Esophagus muscularis mucosa (tissue), 4 donors: ENCODE data around the gene PLXDC1.

ENCODE experiments used
- EP300 ChIP-seq: sonication (generic); formaldehyde crosslinking; IDR thresholded peaks from one replicate; pipeline ENCODE4 v1.6.1; 2017; ENCODE audit warnings: antibody characterized with exemption
- POLR2A ChIP-seq: fragments of 450-650 bp; IDR thresholded peaks from one replicate; pipeline ENCODE4 v1.6.1; 2017; ENCODE audit warnings: antibody characterized with exemption, moderate library complexity, mild to moderate bottlenecking, low read depth
- TF ChIP-seq, protein P1 (sequence below), 3 experiments: fragments of 200-600 bp in 2 of 3; fragments of 450-650 bp in 1 of 3; sonication (generic) in 2 of 3; IDR thresholded peaks; one replicate each; pipeline ENCODE4 v1.5.1; 2017 to 2019; ENCODE audit warnings: antibody characterized with exemption in 3 of 3, mild to moderate bottlenecking in 2 of 3, moderate library complexity in 1 of 3

DNA sequence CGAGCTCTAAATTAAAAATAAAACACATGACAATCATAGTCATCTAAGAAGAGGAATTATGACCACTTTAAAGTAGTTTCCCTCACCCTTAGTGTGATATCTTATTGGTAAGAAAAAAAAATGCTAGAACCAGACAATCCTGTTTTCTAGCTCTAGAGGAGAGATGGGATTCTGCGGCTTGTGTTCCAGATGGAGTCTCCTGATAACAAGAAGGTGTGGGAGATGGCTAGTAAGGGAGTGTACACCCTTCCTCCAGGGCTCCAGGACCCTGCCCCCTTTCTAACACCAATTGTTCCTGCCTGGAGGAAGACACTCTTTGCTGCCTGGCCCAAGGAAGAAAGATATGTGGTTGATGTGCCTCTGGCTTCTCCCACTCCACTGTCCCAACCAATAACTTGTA lies 115.4 kb downstream of the PLXDC1 start:
- TF ChIP-seq, protein P1, sequence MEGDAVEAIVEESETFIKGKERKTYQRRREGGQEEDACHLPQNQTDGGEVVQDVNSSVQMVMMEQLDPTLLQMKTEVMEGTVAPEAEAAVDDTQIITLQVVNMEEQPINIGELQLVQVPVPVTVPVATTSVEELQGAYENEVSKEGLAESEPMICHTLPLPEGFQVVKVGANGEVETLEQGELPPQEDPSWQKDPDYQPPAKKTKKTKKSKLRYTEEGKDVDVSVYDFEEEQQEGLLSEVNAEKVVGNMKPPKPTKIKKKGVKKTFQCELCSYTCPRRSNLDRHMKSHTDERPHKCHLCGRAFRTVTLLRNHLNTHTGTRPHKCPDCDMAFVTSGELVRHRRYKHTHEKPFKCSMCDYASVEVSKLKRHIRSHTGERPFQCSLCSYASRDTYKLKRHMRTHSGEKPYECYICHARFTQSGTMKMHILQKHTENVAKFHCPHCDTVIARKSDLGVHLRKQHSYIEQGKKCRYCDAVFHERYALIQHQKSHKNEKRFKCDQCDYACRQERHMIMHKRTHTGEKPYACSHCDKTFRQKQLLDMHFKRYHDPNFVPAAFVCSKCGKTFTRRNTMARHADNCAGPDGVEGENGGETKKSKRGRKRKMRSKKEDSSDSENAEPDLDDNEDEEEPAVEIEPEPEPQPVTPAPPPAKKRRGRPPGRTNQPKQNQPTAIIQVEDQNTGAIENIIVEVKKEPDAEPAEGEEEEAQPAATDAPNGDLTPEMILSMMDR (IDR thresholded peaks at IDR 0.05): no peak
- TF ChIP-seq POLR2A (no peak), EP300 (no peak)
